DND-41 (cell line): ENCODE data around the gene PRTFDC1.

ENCODE experiments used
- ATAC-seq: fragments of 200-7000 bp; cut with Tn5 transposase; 3 replicates; pipeline ENCODE4 v1.9.1; 2021; ENCODE audit warnings: low read depth; ENCODE audit not compliant: insufficient read depth
- DNase-seq: peaks from one replicate; pipeline ENCODE4 v3.0.0-alpha.2; 2020
- H2AFZ ChIP-seq: 2 replicates; pipeline ENCODE4 v1.6.0; 2012; ENCODE audit warnings: low read depth, low read length
- H3K27ac ChIP-seq: 2 replicates; pipeline ENCODE4 v1.5.1; 2012; ENCODE audit warnings: low read length, inconsistent platforms
- H3K27me3 ChIP-seq: fragments of 200-600 bp; sonication (generic); 2 replicates; pipeline ENCODE4 v1.6.0; 2012; ENCODE audit warnings: low read length, mild to moderate bottlenecking, inconsistent platforms; ENCODE audit not compliant: insufficient read depth, poor library complexity
- H3K36me3 ChIP-seq: 2 replicates; pipeline ENCODE4 v1.5.1; 2012; ENCODE audit warnings: low read length, inconsistent platforms; ENCODE audit not compliant: insufficient read depth
- H3K4me1 ChIP-seq: 2 replicates; pipeline ENCODE4 v1.5.1; 2012; ENCODE audit warnings: mild to moderate bottlenecking, low read length; ENCODE audit not compliant: insufficient read depth
- H3K4me2 ChIP-seq: 2 replicates; pipeline ENCODE4 v1.6.0; 2012; ENCODE audit warnings: mild to moderate bottlenecking, moderate library complexity, low read length, inconsistent platforms; ENCODE audit not compliant: insufficient read depth
- H3K4me3 ChIP-seq, 2 experiments: fragments of 200-600 bp in 1 of 2; shearing (Covaris generic) in 1 of 2; 2 replicates each; pipeline ENCODE4 v1.5.1; 2012 to 2016; ENCODE audit warnings: inconsistent platforms in 2 of 2, low read length in 2 of 2, mild to moderate bottlenecking in 2 of 2, low read depth in 1 of 2, moderate library complexity in 1 of 2
- H3K79me2 ChIP-seq: 2 replicates; pipeline ENCODE4 v1.6.0; 2012; ENCODE audit warnings: low read length, inconsistent platforms; ENCODE audit not compliant: insufficient read depth
- H3K9ac ChIP-seq: 2 replicates; pipeline ENCODE4 v1.6.0; 2012; ENCODE audit warnings: low read depth, mild to moderate bottlenecking, inconsistent platforms, low read length, moderate library complexity
- H3K9me3 ChIP-seq: 2 replicates; pipeline ENCODE4 v1.5.1; 2012; ENCODE audit warnings: low read length, moderate library complexity, mild to moderate bottlenecking, inconsistent platforms; ENCODE audit not compliant: insufficient read depth, severe bottlenecking
- H4K20me1 ChIP-seq: 2 replicates; pipeline ENCODE4 v1.6.0; 2012; ENCODE audit warnings: low read length; ENCODE audit not compliant: insufficient read depth
- CTCF ChIP-seq: IDR thresholded peaks from 2 replicates; pipeline ENCODE4 v1.5.1; 2012; ENCODE audit warnings: borderline replicate concordance, low read length, moderate library complexity, mild to moderate bottlenecking; ENCODE audit not compliant: poor library complexity, severe bottlenecking; ENCODE audit errors: extremely low read depth
- EZH2 ChIP-seq: IDR thresholded peaks from 3 replicates; pipeline ENCODE4 v1.6.1; 2012; ENCODE audit warnings: borderline replicate concordance, low read depth, mild to moderate bottlenecking, moderate library complexity, low read length, inconsistent platforms; ENCODE audit not compliant: severe bottlenecking

The PRTFDC1 gene

GRCh38 chr10:24894309-24894708 lies 58.1 kb downstream of the PRTFDC1 start:
- Histone ChIP-seq H3K27ac (no peak overlapping the region), H3K4me3 (no peak overlapping the region), H3K4me1 (0 out of 2 replicates have a peak, but pooled peaks cover 3% of the 10 kb centered on the region), H3K27me3 (no peaks in the 10 kb centered on the region), H3K9ac (no peak overlapping the region), H3K9me3 (no peaks in the 10 kb centered on the region), H3K36me3 (no peaks in the 10 kb centered on the region), H4K20me1 (no peaks in the 10 kb centered on the region), H3K79me2 (no peaks in the 10 kb centered on the region), H2AFZ (no peak overlapping the region), H3K4me2 (no peak overlapping the region)
- TF ChIP-seq EZH2 = no peak
- no peak for TF ChIP-seq CTCF
- DNase-seq = no peak
- ATAC-seq = no peak

GRCh38 chr10:24893127-24893526 lies 59.3 kb downstream of the PRTFDC1 start:
- ATAC-seq (no peak), DNase-seq (no peak)
- H3K4me3 ChIP-seq = no peak overlapping the region
- peaks cover 6% of the 10 kb centered on the region for H3K4me1 ChIP-seq
- H3K36me3 ChIP-seq = no peaks in the 10 kb centered on the region
- H3K27ac ChIP-seq = no peak overlapping the region
- no peak overlapping the region for H3K4me2 ChIP-seq
- H3K27me3 ChIP-seq = no peaks in the 10 kb centered on the region
- H3K9me3 ChIP-seq = no peaks in the 10 kb centered on the region
- no peaks in the 10 kb centered on the region for H4K20me1 ChIP-seq
- TF ChIP-seq CTCF (no peak), EZH2 (no peak)
- H2AFZ ChIP-seq = no peak overlapping the region
- no peak overlapping the region for H3K9ac ChIP-seq
- H3K79me2 ChIP-seq = no peaks in the 10 kb centered on the region

- Histone ChIP-seq H3K27ac (no peak overlapping the region), H2AFZ (no peak overlapping the region), H3K9ac (no peak overlapping the region), H3K79me2 (no peaks in the 10 kb centered on the region), H3K9me3 (no peaks in the 10 kb centered on the region), H3K4me3 (no peak overlapping the region), H3K4me2 (no peak overlapping the region), H3K27me3 (no peaks in the 10 kb centered on the region), H4K20me1 (no peaks in the 10 kb centered on the region), H3K36me3 (no peaks in the 10 kb centered on the region), H3K4me1 (peaks cover 14% of the 10 kb centered on the region)
- TF ChIP-seq CTCF (no peak), EZH2 (no peak)
- ATAC-seq = no peak
- no peak for DNase-seq
These were observed 60.6 kb downstream of the PRTFDC1 start for GRCh38 chr10:24891823-24892222.

- Histone ChIP-seq H2AFZ (no peak overlapping the region), H4K20me1 (no peaks in the 10 kb centered on the region), H3K9me3 (no peaks in the 10 kb centered on the region), H3K27ac (no peak overlapping the region), H3K79me2 (no peaks in the 10 kb centered on the region), H3K4me3 (no peak overlapping the region), H3K9ac (no peak overlapping the region), H3K36me3 (no peaks in the 10 kb centered on the region), H3K27me3 (no peaks in the 10 kb centered on the region), H3K4me2 (no peak overlapping the region), H3K4me1 (peaks cover 14% of the 10 kb centered on the region)
- ATAC-seq (no peak), DNase-seq (no peak)
- TF ChIP-seq EZH2 (no peak), CTCF (no peak)
These were observed 62.8 kb downstream of the PRTFDC1 start for GRCh38 chr10:24889639-24890038.
